RWPE2 (cell line): ENCODE results near the gene DHRS3.

Source experiments
- ATAC-seq: fragments of 200-7000 bp; cut with Tn5 transposase; 3 replicates; pipeline ENCODE4 v1.9.1; 2021; ENCODE audit warnings: low read depth
- DNase-seq: peaks from one replicate; pipeline ENCODE4 v3.0.0-alpha.2; 2020; ENCODE audit warnings: low spot score
- H3K27ac ChIP-seq: fragments of 450-650 bp; 2 replicates; pipeline ENCODE4 v1.5.1; 2017; ENCODE audit warnings: mild to moderate bottlenecking; ENCODE audit not compliant: poor library complexity, severe bottlenecking
- H3K27me3 ChIP-seq: fragments of 250-450 bp; sonication (Bioruptor Pico); 2 replicates; pipeline ENCODE4 v1.5.1; 2021; ENCODE audit warnings: mild to moderate bottlenecking, moderate library complexity; ENCODE audit not compliant: insufficient read depth, poor library complexity, severe bottlenecking
- H3K36me3 ChIP-seq: fragments of 250-450 bp; sonication (Bioruptor Pico); 2 replicates; pipeline ENCODE4 v1.5.1; 2020; ENCODE audit warnings: low read depth, mild to moderate bottlenecking, moderate library complexity
- H3K4me1 ChIP-seq: fragments of 250-450 bp; sonication (Bioruptor Pico); 2 replicates; pipeline ENCODE4 v1.5.1; 2021; ENCODE audit warnings: mild to moderate bottlenecking, moderate library complexity; ENCODE audit not compliant: insufficient read depth, poor library complexity, severe bottlenecking
- H3K4me3 ChIP-seq: fragments of 250-450 bp; sonication (Bioruptor Pico); 2 replicates; pipeline ENCODE4 v1.5.1; 2021; ENCODE audit warnings: mild to moderate bottlenecking, moderate library complexity; ENCODE audit not compliant: severe bottlenecking
- H3K9me3 ChIP-seq: fragments of 250-450 bp; sonication (Bioruptor Pico); 2 replicates; pipeline ENCODE4 v1.5.1; 2021; ENCODE audit warnings: mild to moderate bottlenecking, moderate library complexity; ENCODE audit not compliant: severe bottlenecking
- CTCF ChIP-seq: fragments of 450-650 bp; IDR thresholded peaks from one replicate; pipeline ENCODE4 v1.5.1; 2017; ENCODE audit warnings: mild to moderate bottlenecking, moderate library complexity; ENCODE audit not compliant: poor library complexity, severe bottlenecking

The DHRS3 gene

DNA sequence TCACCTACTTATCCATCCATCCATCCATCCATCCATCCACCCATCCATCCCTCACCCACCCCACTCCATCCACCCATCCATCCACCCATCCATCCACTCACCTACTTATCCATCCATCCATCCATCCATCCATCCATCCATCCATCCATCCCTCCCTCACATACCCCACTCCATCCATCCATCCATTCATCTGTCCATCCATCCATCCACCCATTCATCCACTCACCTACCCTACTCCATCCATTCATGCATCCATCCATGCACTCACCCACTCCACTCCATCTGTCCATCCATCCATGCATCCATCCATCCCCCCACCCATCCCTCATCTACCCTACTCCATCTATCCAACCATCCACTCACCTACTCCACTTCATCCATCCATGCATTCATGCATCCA lies 34.5 kb downstream of the DHRS3 start:
- DNase-seq = no peak
- Histone ChIP-seq H3K36me3 (0 out of 2 replicates have a peak, but pooled peaks cover 8% of the 10 kb centered on the region), H3K9me3 (no peaks in the 10 kb centered on the region), H3K4me3 (no peak overlapping the region), H3K27ac (no peak overlapping the region), H3K4me1 (no peaks in the 10 kb centered on the region), H3K27me3 (no peaks in the 10 kb centered on the region)
- no peak for ATAC-seq
- TF ChIP-seq CTCF = no peak

DNA sequence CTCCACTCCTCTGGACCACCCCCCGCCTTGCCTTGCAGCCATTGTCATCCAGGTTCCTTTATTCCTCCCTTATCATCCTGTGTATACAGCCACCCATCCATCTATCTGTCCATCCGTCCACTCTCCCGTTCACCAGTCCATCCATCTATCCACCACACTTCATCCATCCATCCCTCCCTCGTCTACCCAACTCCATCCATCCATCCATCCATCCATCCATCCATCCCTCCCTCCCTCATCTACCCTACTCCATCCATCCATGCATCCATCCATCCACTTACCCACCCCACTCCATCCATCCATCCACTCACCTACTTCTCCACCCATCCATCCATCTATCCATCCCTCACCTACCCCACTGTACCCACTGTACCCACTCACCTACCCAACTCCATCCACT lies 35.4 kb downstream of the DHRS3 start:
- Histone ChIP-seq H3K27ac (no peak overlapping the region), H3K4me1 (no peaks in the 10 kb centered on the region), H3K9me3 (no peaks in the 10 kb centered on the region), H3K27me3 (no peaks in the 10 kb centered on the region), H3K36me3 (0 out of 2 replicates have a peak, but pooled peaks cover 8% of the 10 kb centered on the region), H3K4me3 (no peak overlapping the region)
- no peak for TF ChIP-seq CTCF
- no peak for ATAC-seq
- no peak for DNase-seq

DNA sequence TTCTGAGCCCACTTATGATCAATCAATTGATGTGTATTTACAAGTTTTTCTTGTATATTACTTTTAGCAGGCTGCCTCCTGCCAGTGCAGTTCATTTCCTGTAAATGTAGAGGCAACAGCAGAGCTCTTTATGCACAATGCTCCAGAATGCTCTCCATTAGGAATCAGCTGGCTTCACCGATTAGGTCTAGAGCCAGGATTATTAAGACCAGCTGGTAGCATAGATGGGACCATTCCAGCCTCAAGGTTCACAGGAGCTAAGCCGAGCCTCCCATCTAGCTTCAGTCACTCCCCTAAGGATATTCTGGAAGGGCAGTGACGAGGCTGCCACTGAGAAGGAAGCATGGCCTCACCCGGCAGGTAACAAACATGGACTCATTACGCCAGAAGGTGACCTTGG lies 36.8 kb downstream of the DHRS3 start:
- H3K4me1 ChIP-seq = no peaks in the 10 kb centered on the region
- ATAC-seq (no peak), DNase-seq (no peak)
- no peak overlapping the region for H3K27ac ChIP-seq
- H3K9me3 ChIP-seq = no peaks in the 10 kb centered on the region
- 0 out of 2 replicates have a peak, but pooled peaks cover 8% of the 10 kb centered on the region for H3K36me3 ChIP-seq
- H3K4me3 ChIP-seq = no peak overlapping the region
- no peaks in the 10 kb centered on the region for H3K27me3 ChIP-seq
- TF ChIP-seq CTCF = no peak

DNA sequence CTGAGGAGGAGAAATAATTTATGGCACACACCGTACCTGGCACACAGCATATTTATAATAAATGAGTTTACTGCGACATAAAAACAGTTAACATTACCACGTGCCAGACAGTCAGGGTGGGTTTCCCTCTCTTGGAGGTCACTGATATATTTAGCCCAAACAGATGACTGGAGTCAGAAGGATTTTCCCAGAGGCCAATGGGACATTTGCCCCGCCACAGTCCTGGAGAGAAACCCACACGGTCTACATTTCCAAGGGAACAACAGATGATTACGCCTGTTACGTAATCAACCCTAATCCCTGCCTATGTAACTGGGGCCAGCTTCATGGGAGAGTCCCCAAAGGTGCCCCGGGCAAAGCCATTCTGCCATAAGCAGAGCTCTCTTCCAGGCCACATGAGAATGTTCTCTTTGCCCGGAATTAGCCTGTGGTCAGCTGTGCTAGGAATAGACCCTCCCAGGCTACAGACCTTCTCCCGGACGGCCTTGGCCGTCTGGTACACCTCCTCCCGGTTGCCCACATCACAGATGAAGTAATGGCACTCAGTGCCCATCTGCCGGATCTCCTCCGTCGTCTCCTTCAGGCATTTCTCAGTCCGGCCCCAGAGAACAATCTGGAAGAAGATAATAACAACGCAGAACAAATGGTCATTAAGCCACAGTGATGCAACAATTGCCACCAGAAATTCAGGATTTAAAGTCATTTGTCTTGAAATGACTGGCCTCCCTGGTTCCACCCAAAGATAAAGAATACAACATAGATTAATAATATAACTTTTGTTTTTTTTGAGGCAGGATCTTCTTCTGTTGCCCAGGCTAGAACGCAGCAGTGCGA lies 37.7 kb downstream of the DHRS3 start:
- Histone ChIP-seq H3K4me1 (no peaks in the 10 kb centered on the region), H3K4me3 (no peak overlapping the region), H3K27me3 (no peaks in the 10 kb centered on the region), H3K27ac (no peak overlapping the region), H3K36me3 (0 out of 2 replicates have a peak, but pooled peaks cover 8% of the 10 kb centered on the region), H3K9me3 (no peaks in the 10 kb centered on the region)
- ATAC-seq = no peak; the same call in 2 of the 3 replicates
- no peak for DNase-seq
- no peak for TF ChIP-seq CTCF

DNA sequence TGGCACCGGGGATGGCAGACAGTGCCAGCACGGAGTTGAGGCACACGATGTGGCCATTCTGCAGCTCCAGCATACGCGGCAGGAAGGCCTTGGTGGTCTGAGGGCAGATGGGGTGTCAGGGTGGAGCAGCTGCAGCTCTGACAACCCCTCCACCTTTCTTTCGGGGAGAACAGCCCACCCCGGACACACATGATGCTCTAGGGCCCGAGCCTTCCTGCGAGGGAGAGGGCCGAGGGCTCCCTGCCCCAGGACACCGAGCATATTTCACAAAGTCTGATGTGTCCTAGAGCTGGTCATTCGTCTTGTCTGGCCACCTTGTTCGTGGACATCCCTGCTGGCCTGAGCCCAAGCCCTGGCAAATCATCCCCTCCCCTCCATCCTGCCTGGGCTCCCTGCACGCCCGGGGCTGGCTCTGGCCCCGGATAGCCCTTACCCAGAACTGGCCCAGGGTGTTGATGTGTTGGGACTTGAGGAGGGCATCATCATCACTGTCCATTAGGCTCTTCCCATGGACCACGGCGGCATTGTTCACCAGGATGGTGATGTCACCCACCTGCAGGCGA lies 39.1 kb downstream of the DHRS3 start:
- Histone ChIP-seq H3K27ac (no peak overlapping the region), H3K4me3 (no peak overlapping the region), H3K36me3 (0 out of 2 replicates have a peak, but pooled peaks cover 8% of the 10 kb centered on the region), H3K4me1 (peaks cover 5% of the 10 kb centered on the region), H3K27me3 (no peaks in the 10 kb centered on the region), H3K9me3 (no peaks in the 10 kb centered on the region)
- TF ChIP-seq CTCF = no peak
- DNase-seq = no peak
- ATAC-seq = no peak
